DND-41 (cell line): ENCODE results near the gene KANK3.

Experiments used
- EZH2 ChIP-seq: IDR thresholded peaks from 3 replicates; pipeline ENCODE4 v1.6.1; 2012; ENCODE audit warnings: borderline replicate concordance, low read depth, mild to moderate bottlenecking, moderate library complexity, low read length, inconsistent platforms; ENCODE audit not compliant: severe bottlenecking
- TF ChIP-seq, protein P1 (sequence below): IDR thresholded peaks from 2 replicates; pipeline ENCODE4 v1.5.1; 2012; ENCODE audit warnings: borderline replicate concordance, low read length, moderate library complexity, mild to moderate bottlenecking; ENCODE audit not compliant: poor library complexity, severe bottlenecking; ENCODE audit errors: extremely low read depth

DNA sequence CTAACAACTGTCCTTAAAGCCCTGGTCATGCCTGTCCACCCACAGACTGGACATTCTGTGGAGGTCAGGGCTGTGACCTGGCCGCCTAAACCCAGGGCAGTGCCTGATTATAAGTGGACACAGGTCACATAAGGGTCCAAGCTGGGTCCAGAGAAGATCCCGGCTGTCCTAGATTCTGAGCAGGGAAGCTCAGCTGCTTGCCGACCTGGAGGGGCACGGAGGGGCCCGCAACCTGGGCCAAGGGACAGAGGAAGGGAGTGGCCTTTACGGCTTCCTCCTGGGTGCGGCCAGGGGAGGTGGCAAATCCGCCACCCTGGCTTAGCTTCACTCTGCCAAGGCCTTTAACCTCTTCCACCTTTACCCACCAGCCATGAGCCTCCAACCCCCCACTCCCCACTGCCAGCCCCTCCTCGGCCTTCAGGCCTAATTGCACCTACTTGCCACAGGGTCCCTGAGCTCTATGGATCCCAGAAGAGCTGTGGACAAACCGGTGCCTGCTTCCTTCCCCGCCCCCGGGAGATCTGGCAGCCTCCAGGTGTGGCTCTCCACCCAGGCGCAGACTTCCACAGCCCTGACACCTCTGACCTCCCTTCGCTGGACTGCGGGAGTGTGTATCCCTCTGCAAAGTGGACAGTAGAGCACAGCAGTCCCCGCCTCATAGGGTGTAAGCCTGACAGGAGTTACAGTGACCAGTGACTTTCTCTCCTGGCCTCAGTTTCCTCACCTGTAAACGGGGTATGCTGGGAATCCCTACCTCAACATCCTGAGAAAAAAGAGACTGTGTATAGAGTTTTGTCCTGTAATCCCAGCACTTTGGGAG, 36.6 kb downstream of the KANK3 start:
- TF ChIP-seq, protein P1, sequence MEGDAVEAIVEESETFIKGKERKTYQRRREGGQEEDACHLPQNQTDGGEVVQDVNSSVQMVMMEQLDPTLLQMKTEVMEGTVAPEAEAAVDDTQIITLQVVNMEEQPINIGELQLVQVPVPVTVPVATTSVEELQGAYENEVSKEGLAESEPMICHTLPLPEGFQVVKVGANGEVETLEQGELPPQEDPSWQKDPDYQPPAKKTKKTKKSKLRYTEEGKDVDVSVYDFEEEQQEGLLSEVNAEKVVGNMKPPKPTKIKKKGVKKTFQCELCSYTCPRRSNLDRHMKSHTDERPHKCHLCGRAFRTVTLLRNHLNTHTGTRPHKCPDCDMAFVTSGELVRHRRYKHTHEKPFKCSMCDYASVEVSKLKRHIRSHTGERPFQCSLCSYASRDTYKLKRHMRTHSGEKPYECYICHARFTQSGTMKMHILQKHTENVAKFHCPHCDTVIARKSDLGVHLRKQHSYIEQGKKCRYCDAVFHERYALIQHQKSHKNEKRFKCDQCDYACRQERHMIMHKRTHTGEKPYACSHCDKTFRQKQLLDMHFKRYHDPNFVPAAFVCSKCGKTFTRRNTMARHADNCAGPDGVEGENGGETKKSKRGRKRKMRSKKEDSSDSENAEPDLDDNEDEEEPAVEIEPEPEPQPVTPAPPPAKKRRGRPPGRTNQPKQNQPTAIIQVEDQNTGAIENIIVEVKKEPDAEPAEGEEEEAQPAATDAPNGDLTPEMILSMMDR = no peak
- TF ChIP-seq EZH2 = no peak
